ENCODE measurements around the gene KCNC3. TPM values are rescaled to one million over a fixed set of nuclear protein-coding genes. Genes with fewer than 3 reads are reported as not detected.

KCNC3 gene
- total and polyA plus RNA-seq, 2 of the 13 experiments (the other 11 are each of a cell fraction or from before 2014, with no cell fraction given): 0.29 to 1.7 TPM

DNA sequence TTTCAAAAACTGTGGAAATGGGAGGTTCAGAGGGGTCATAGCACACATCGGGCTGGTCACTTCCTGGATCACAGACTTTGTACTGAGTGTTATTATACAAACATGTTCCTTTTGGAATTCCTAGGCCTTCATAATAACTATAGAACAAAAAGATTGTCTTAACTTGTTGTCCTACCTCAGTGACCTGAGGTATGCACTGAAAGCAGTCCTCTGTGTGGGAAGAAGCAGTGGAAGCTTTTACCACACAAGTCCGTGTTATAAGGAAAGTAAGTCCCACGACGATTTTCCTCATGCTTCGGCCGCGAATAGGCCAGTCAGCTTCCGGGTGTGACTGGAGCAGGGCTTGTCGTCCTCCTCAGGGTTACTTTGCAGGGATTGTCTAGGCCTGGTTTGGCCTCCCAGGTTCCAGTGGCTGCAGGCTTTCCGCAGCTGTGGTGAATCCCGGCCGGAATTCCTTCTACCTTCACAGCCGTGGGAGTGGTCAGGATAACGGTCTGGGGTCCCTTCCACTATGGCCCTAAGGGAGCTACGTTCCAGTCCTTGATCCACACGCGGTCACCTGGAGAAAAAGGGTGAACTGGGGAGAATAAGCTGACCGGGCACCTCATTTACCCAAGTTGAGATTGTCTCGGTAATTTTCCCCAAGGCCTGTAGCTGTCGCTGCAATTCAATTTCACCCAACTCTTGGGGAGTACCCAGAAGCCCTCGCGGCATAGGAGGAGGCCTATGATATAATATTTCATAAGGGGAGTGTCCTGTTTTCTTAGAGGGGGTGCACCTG lies 20.3 kb upstream of the KCNC3 start (continued):
- TF ChIP-seq, protein P1, sequence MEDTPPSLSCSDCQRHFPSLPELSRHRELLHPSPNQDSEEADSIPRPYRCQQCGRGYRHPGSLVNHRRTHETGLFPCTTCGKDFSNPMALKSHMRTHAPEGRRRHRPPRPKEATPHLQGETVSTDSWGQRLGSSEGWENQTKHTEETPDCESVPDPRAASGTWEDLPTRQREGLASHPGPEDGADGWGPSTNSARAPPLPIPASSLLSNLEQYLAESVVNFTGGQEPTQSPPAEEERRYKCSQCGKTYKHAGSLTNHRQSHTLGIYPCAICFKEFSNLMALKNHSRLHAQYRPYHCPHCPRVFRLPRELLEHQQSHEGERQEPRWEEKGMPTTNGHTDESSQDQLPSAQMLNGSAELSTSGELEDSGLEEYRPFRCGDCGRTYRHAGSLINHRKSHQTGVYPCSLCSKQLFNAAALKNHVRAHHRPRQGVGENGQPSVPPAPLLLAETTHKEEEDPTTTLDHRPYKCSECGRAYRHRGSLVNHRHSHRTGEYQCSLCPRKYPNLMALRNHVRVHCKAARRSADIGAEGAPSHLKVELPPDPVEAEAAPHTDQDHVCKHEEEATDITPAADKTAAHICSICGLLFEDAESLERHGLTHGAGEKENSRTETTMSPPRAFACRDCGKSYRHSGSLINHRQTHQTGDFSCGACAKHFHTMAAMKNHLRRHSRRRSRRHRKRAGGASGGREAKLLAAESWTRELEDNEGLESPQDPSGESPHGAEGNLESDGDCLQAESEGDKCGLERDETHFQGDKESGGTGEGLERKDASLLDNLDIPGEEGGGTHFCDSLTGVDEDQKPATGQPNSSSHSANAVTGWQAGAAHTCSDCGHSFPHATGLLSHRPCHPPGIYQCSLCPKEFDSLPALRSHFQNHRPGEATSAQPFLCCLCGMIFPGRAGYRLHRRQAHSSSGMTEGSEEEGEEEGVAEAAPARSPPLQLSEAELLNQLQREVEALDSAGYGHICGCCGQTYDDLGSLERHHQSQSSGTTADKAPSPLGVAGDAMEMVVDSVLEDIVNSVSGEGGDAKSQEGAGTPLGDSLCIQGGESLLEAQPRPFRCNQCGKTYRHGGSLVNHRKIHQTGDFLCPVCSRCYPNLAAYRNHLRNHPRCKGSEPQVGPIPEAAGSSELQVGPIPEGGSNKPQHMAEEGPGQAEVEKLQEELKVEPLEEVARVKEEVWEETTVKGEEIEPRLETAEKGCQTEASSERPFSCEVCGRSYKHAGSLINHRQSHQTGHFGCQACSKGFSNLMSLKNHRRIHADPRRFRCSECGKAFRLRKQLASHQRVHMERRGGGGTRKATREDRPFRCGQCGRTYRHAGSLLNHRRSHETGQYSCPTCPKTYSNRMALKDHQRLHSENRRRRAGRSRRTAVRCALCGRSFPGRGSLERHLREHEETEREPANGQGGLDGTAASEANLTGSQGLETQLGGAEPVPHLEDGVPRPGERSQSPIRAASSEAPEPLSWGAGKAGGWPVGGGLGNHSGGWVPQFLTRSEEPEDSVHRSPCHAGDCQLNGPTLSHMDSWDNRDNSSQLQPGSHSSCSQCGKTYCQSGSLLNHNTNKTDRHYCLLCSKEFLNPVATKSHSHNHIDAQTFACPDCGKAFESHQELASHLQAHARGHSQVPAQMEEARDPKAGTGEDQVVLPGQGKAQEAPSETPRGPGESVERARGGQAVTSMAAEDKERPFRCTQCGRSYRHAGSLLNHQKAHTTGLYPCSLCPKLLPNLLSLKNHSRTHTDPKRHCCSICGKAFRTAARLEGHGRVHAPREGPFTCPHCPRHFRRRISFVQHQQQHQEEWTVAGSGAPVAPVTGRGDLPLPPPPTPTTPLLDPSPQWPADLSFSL (CRISPR knock-in tag; IDR thresholded peaks at IDR 0.05): 0 out of 2 replicates have a peak, but pooled peaks have one; percentile 23
- TF ChIP-seq NRL (CRISPR knock-in tag; IDR thresholded peaks at IDR 0.05; ENCODE audit: borderline replicate concordance): no peak
- no peak for TF ChIP-seq FOXK1 (CRISPR knock-in tag; IDR thresholded peaks at IDR 0.05; ENCODE audit: borderline replicate concordance, low read depth)
- no peak for TF ChIP-seq TRIM24 (CRISPR knock-in tag; IDR thresholded peaks at IDR 0.05)
- no peak for TF ChIP-seq ZNF720 (CRISPR knock-in tag; IDR thresholded peaks at IDR 0.05)
- TF ChIP-seq REPIN1 (CRISPR knock-in tag; IDR thresholded peaks at IDR 0.05; ENCODE audit: borderline replicate concordance, low read depth): no peak
- TF ChIP-seq, protein P2, sequence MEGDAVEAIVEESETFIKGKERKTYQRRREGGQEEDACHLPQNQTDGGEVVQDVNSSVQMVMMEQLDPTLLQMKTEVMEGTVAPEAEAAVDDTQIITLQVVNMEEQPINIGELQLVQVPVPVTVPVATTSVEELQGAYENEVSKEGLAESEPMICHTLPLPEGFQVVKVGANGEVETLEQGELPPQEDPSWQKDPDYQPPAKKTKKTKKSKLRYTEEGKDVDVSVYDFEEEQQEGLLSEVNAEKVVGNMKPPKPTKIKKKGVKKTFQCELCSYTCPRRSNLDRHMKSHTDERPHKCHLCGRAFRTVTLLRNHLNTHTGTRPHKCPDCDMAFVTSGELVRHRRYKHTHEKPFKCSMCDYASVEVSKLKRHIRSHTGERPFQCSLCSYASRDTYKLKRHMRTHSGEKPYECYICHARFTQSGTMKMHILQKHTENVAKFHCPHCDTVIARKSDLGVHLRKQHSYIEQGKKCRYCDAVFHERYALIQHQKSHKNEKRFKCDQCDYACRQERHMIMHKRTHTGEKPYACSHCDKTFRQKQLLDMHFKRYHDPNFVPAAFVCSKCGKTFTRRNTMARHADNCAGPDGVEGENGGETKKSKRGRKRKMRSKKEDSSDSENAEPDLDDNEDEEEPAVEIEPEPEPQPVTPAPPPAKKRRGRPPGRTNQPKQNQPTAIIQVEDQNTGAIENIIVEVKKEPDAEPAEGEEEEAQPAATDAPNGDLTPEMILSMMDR (CRISPR knock-in tag; IDR thresholded peaks at IDR 0.05): peak; percentile 51
- peak; percentile 60; the same call in 1 of the 2 replicates for TF ChIP-seq PHF21A (CRISPR knock-in tag; IDR thresholded peaks at IDR 0.05)
- TF ChIP-seq HNRNPH1 (optimal IDR thresholded peaks at IDR 0.05; ENCODE audit: low read depth, low read length): no peak

Measured in HepG2 (cell line).